CD4-positive, alpha-beta T cell treated with Interleukin-6 for 4 hours (primary cell): ENCODE data around the gene SPCS3.
A peak's percentile ranks its signal among the peaks of the same experiment; 100 is the strongest.
"Not testable (repeated sequence)": the region's sequence is repeated elsewhere in the genome, so short reads cannot be mapped to it uniquely, and the experiment has no call there.

Experiments used
- DNase-seq: peaks from one replicate; pipeline ENCODE4 v3.0.0-alpha.2; 2020; ENCODE audit warnings: mixed read lengths

The SPCS3 gene

GRCh38 chr4:176306837-176307665 lies 12.7 kb upstream of the SPCS3 start:
- DNase-seq: no peak

GRCh38 chr4:176307666-176307930 lies 12.2 kb upstream of the SPCS3 start:
- DNase-seq: no peak

GRCh38 chr4:176308441-176308840 lies 11.3 kb upstream of the SPCS3 start:
- DNase-seq: no peak

- no peak for DNase-seq
Observed at GRCh38 chr4:176309046-176309445, 10.7 kb upstream of the SPCS3 start.

GRCh38 chr4:176309772-176310171 lies 10.0 kb upstream of the SPCS3 start:
- no peak for DNase-seq

- no peak for DNase-seq
Observed at GRCh38 chr4:176313596-176314336, 6.0 kb upstream of the SPCS3 start.

- DNase-seq: no peak
Observed at GRCh38 chr4:176319151-176319703, 539 bp upstream of the SPCS3 start.

GRCh38 chr4:176320340-176320975 lies 692 bp downstream of the SPCS3 start:
- DNase-seq: peak; percentile 91

GRCh38 chr4:176320976-176321361 lies 1.2 kb downstream of the SPCS3 start:
- DNase-seq: no peak

- no peak for DNase-seq
Observed at GRCh38 chr4:176321589-176321988, 1.8 kb downstream of the SPCS3 start.

GRCh38 chr4:176323511-176324160 lies 3.9 kb downstream of the SPCS3 start:
- no peak for DNase-seq

- not testable (repeated sequence) for DNase-seq
Observed at GRCh38 chr4:176324876-176325275, 5.1 kb downstream of the SPCS3 start.

- no peak for DNase-seq
Observed at GRCh38 chr4:176333076-176333475, 13.3 kb downstream of the SPCS3 start.

GRCh38 chr4:176334066-176334465 lies 14.3 kb downstream of the SPCS3 start:
- no peak for DNase-seq

- DNase-seq: no peak
Observed at GRCh38 chr4:176335421-176335820, 15.7 kb downstream of the SPCS3 start.

- no peak for DNase-seq
Observed at GRCh38 chr4:176339936-176340761, 20.4 kb downstream of the SPCS3 start.

- DNase-seq: peak; percentile 30
Observed at GRCh38 chr4:176340871-176341685, 21.3 kb downstream of the SPCS3 start.

GRCh38 chr4:176342384-176342783 lies 22.6 kb downstream of the SPCS3 start:
- no peak for DNase-seq

- DNase-seq: no peak
Observed at GRCh38 chr4:176343286-176343685, 23.5 kb downstream of the SPCS3 start.

GRCh38 chr4:176345346-176345745 lies 25.6 kb downstream of the SPCS3 start:
- DNase-seq: not testable (repeated sequence)

GRCh38 chr4:176346836-176347235 lies 27.1 kb downstream of the SPCS3 start:
- DNase-seq: not testable (repeated sequence)
